Stimulated activated CD4-positive, alpha-beta T cell treated with anti-CD3 and anti-CD28 coated beads, TNF-alpha, amount 100 ng/mL, for 4 hours (primary cell): Measurements from ENCODE around the gene NGDN.
"Not testable (repeated sequence)": the region's sequence is repeated elsewhere in the genome, so short reads cannot be mapped to it uniquely, and the experiment has no call there.

Source experiments
- DNase-seq, 3 experiments: peaks; one replicate each; pipeline ENCODE4 v3.0.0-alpha.2; 2020; ENCODE audit warnings: low read depth in 3 of 3

The NGDN gene

DNA sequence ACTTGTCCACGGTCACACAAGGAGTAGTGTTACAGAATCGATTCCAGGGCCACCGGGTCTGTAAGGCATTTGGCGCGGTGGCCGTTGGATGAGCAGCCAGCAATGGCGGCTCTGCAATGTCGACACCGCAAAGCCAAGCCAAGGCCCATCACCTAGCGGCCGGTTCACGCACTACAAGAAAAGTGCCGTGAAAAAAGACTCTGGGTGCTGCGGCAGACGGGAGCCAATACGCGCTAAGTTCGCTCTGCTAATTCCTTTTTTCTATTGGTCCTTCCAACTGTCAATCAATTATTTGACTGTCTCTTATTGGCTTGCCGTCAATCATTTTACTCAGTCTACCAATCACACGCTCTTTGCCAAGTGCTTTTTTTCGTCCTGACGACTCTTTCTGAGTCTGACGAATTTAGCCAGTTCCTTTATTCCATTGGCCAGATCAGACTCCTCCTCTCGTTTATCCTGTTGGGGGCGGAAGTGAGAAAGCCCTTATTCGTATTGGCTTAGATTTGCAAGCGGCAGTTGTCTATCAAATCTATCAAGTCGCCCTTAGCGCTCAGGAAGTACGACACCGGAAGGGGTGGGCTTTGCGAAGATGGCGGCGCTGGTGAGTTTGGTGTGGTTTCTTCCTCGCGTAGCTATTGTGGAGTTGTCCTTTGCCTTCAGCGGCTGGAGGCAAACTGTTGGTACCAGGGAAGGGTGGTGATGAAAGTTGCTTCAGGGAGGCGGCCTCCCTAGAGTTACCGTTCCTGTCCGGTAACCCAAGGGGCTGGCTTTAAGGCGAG is at the start of gene NGDN:
Gene NGDN, plus strand, starts transcription at position 577 of the 779 bp plus-strand sequence. Its CDS starts 13 bp downstream, at position 590.
- peak; percentile 78 to 83 (median 82) for DNase-seq

- DNase-seq: no peak
Observed at GRCh38 chr14:23421594-23421993, 47.9 kb upstream of the NGDN start.

- no peak for DNase-seq
Observed at GRCh38 chr14:23423657-23424056, 45.8 kb upstream of the NGDN start.

DNA sequence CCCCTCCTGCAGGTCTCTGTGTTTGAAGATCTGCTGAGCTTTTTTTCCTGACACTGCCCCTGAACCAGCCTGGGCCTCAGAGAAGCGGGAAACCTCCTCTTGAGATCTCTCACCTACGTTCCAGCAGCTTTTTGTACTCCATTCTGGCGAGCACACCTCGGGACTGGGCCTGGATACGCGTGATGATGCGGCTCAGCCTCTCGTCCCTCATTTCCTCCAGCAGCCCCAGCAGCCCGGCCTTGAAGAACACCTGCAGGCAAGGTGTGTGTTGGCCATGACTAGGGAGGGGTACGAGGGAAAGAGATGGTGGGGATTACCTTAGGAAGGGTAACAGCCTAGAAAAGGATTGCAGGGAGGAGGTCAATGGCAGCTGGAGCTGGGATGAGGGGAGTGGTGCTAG is 44.3 kb upstream of the NGDN start:
- DNase-seq: no peak

DNA sequence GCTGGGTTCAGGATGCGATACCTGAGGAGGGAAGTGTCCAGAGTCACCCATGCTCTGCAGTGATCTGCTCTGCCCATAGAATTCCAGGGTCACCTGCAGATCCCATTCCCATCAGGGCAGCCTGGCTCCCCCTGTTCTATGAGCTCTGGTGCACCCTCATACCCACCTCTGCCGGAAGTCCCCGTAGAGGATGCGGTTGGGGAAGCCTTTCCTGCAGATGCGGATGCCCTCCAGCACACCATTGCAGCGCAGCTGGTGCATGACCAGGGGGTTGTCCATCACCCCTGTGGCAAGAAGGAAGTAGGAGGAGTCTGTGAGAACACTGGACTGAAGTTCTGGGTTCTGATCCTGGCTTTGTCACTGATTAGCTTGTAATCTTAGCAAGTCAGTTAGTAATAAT is 43.7 kb upstream of the NGDN start:
- DNase-seq: not testable (repeated sequence)

DNA sequence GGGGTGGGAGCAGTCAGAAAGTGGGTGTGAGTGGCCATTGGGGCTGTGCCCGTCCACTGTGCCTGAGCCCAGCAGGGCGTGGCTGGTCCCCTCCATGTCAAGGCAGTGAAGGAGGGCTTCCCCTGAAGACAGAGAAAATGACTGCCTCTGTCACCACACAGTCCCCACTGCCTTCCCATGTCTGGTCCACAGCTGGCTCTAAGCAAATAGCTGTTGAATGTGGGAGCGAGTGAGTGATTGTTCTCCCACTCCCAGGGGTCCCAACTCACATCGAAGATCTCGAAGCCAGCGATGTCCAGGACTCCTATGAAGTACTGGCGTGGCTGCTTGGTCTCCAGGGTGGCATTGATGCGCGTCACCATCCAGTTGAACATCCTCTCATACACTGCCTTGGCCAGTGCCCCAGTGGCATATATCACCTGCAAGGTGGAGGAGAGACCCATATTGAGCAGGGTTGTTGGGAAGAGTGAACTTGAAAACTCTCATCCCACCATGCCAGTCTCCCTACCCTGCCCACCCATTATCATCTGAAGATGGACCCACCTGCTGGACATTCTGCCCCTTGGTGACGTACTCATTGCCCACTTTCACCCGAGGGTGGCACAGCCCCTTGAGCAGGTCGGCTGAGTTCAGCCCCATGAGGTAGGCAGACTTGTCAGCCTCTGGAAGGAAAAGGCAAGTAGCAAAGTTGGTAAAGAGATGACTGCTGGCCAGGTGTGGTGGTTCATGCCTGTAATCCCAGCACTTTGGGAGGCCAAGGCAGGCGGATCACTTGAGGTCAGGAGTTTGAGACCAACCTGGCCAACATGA is 40.6 kb upstream of the NGDN start:
- no peak for DNase-seq

DNA sequence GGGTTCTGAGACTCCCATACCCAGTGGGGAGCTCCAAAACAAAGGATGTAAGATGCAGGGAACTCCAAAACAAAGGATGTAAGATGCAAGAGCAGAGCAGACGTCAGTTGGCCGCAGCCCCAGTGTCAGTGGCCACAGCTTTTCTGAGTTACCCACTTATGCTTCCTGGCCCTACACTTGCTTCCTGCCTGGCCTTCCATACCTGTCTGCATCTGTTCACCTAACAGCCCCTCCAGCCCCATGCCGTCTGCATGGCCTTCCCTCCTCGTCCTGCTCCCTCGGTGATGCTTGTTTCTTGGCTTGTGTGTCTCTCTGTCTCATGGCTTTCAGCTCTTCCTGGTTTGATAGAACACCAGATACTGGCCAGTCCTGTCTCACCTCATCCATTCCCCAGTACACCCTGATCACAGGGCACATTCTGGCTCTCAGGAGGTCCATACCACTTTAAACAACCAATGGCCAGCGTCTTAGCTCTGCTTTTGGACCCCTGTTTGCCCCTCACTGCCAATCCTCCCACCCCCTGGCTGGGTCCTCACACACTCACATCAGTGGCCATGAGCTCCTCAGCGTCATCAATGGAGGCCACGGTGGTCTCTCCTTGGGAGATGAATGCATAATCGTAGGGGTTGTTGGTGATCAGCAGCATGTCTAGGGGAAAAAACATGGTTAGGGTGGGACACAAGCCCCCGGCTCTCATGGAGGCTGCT is 39.3 kb upstream of the NGDN start:
- no peak for DNase-seq

DNA sequence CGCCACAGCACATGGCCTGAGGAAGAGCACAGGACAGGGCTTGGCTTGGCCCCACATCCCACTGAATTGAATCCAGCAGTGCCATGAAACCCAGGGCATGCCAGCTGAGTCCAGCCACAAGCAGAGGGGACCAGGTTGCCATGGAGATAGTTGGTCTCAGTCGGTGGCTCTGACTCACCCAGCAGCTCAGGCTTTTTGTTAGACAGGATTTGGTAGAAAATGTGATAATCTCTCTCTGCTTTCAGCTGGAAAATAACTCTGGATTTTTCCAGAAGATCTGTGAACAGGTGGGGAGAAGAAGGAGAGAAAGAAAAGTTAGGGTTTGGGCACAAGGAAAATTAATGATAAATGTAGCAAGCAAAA is 38.8 kb upstream of the NGDN start:
- DNase-seq: no peak

- no peak for DNase-seq
Observed at GRCh38 chr14:23431486-23431885, 38.0 kb upstream of the NGDN start.

DNA sequence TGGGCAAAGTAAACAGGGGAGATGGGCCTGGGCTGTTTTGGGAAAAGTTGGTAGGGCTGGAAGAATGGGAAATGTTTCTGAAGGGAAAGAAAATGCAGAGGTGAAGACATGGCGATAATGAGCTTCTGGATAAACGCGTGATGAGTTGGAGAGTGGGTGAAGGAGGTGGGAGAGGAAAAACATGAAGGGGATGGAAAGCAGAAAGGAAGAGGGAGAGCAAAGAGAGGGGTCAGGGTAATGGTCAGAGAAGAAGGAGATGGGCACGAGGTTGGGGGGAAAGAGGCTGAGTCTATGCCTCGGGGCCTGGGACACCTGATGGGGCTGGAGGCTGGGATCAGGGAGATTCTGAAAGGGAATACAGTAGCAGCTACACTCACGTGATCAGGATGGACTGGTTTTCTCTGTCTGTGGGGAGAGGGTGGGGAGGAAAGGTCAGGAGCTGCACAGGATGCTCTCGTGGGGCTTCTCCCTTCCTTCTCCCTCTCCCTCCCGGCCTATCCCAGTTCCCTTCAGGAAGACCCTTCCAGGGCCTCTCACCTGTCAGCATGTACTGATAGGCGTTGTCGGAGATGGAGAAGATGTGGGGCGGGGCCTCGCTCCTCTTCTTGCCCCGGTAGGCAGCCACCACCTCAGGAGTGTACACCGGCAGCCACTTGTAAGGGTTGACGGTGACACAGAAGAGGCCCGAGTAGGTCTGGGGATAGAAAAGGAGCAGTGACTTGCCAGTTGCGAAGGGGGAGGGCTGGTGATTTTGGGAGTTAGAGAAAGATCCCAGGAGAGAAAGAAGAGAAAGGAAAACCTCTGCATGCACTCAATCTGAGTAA is 37.2 kb upstream of the NGDN start:
- no peak for DNase-seq

DNA sequence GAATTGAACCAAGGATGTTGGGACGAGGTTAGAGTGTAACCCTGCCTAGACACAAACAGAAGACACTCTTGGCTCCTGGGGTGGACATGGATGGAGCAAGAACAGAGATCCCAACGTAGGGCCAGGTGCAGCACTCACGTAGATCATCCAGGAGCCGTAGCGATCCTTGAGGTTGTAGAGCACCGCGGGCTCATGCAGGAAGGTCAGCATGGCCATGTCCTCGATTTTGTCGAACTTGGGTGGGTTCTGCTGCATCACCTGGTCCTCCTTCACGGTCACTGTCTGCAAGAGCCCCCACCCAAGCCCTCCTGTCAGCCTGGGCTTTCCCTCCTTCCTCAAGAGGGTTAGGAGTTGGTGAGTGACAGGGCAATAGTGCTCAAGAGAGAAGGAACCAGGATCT is 36.6 kb upstream of the NGDN start:
- no peak for DNase-seq

GRCh38 chr14:23433457-23433856 is 36.0 kb upstream of the NGDN start:
- no peak for DNase-seq

DNA sequence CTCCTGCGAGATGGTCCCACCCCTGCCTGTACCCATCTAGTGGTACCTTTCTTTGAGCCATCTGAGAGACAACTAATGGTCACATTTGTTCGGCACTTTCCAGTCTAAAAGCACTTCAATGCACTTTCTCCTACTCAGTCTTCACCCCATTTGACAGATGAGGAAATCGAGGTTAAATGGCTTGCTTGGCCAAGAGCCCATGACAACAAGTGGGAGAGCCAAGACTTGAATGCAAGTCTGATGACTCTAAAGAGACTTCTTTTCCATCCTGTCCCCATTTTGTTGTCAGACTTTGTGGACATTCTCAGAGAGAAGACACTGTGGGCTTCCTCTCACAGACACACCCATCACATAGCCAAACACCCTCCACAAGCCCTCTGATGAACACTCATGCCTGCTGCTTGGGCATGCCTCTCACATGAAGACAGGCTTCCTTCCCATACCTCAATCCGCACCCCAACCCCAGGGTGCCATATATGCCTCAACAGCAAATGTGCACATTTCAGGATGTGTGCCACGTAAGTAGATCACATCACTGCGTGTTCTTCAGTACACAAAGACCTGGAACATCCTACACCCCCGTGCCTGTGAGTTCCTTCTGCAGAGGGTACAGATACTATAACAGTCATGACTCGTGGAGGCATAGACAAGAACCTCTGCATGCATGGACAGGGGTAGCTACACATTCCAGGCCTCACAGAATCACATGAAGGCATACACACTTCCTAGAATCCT is 34.8 kb upstream of the NGDN start:
- no peak for DNase-seq

- no peak for DNase-seq
Observed at GRCh38 chr14:23435543-23436326, 33.8 kb upstream of the NGDN start, which contains the start of gene MYH7. Gene MYH7 (minus strand): TSS chr14:23435660. CDS start chr14:23433732, 1,928 bp downstream.

DNA sequence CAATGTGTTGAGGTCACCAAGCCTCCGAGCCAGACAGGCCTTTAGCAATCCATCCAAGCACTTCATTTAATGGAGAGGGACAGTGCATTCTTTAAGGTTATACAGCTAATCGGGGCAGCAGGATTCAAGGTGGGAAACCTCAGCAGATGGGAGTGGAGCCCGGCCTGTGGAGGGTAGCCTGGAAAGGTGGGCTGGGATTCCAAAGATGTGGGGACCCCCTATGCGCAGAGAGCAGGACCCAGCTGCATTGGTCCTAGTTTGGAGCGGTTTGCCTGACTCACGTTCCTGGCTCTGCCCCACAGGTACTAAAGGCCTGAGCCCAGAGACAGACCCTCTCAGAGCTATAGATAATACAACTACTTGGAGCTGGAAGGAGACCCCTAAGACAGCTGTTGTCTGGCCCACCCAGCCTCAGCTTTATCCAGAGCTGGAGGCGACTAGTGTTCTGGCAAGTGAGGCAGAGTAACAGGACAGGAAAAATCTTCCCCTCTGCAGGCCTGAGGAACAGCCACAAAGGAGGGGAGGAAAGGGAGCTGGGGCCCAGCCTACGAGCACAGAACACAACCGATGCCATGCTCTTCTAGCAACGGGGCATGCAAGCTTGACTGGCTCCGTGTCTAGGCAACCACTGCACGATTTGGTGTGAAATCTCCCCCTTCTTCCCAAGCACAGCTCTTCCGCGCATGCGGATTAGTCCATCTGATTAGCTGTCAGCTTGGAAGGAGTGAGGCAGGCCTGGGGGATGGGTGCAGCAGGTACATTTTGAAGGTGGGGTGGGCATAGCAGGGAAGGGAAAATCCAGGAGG is 33.0 kb upstream of the NGDN start:
- no peak for DNase-seq

- DNase-seq: no peak
Observed at GRCh38 chr14:23437133-23438100, 32.1 kb upstream of the NGDN start.

DNA sequence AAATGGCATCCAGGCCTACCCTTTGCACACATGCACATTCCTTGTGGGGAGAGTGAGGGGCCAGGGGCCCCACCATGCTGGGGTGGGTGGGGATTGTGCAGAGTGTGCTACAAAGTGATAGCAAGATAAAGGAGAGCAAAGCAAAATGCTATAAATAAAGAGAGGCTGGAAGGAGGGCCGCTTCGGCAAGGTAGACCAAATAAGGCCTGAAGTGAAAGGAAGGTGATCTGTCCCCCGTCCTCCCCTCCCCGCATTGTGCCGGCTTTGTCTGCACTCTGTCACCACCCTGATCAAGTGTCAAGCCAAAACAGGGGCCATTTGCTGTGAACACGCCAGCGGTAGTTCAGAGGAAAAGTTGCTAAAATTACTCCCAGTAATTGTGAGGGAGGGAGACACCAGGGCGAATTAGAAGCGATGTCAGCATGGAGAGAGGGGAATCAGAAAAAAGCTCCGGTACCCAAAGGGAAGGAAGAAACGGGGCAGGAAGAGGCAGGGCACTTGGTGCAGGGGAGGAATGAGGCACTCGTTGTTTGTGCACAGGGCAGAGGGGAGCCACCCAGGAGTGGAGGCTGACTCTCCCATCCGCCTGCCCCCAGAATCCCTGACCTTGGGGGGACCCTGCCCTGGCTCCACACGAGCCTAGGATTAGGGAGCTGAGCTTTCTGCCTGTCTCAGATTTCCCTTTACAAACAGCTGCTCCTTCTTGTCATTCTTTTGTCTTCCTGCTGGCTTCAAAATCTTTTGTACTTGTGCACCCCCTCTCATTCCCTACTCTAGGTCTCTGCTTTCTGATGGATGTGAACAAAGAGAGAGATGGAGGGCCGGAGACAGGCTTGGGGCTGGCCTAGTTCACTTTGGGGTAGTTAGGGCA is 31.2 kb upstream of the NGDN start:
- DNase-seq: no peak
